ENCODE measurements around the gene LECT2. TPM values are rescaled to one million over a fixed set of nuclear protein-coding genes. Genes with fewer than 3 reads are reported as not detected.

Gene LECT2
- not detected for polyA plus RNA-seq (2013, experiment 1 of 2)
- not detected for polyA plus RNA-seq (2013, experiment 2 of 2)

DNA sequence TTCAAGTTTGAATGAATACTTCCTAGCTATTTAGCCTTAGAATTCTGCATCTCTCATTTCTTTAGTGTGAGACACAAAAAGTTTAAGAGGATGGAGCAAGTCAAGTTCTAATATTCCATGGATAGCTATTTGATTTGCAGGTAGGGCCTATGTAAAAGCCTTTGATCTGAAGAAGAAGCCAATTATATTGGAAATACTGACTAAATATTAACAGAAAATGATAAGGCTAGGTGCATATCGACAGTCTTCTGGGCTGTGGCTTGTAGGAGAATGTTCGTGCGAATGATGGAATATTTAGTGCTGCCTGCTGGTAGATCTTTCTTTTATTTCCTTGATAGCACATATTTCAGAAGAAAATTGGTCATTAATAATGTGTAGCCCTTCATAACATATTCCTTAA, at the start of gene LECT2:
Gene LECT2, minus strand, starts transcription at position 85 of the 400 bp plus-strand sequence. CDS start 150 bp downstream, outside the sequence.
- H2BK5ac ChIP-seq (ENCODE audit: low read length) = no peak within 1 kb of the TSS
- no peaks in the 10 kb centered on the region for H3K79me1 ChIP-seq (ENCODE audit: low read length)
- no peak within 1 kb of the TSS for H3K56ac ChIP-seq (ENCODE audit: low read length)
- no CpG with 5 or more reads among the region's 3 CpGs for WGBS (ENCODE audit: extremely low coverage, insufficient coverage, low lambda C conversion rate)
- no peak within 1 kb of the TSS for H3K27ac ChIP-seq (ENCODE audit: low read depth, low read length)
- no peak within 1 kb of the TSS for H3K4ac ChIP-seq (ENCODE audit: low read depth, low read length)
- no peak within 1 kb of the TSS for H3K9ac ChIP-seq (ENCODE audit: low read length)
- no peak within 1 kb of the TSS for H2BK15ac ChIP-seq (replicated peaks; ENCODE audit: low read depth)
- H3K4me2 ChIP-seq (ENCODE audit: low read length) = no peak within 1 kb of the TSS
- DNase-seq = no peak
- H3K79me2 ChIP-seq (ENCODE audit: control insufficient read depth, insufficient read depth, low read length) = no peaks in the 10 kb centered on the region
- H3K36me3 ChIP-seq (ENCODE audit: control insufficient read depth, insufficient read depth, low read length) = no peaks in the 10 kb centered on the region
- H2BK120ac ChIP-seq (ENCODE audit: low read depth, low read length) = no peak within 1 kb of the TSS
- H3K4me3 ChIP-seq (ENCODE audit: low read length) = no peak within 1 kb of the TSS
- no peaks in the 10 kb centered on the region for H3K4me1 ChIP-seq (ENCODE audit: control insufficient read depth, low read depth, low read length)
- no peaks in the 10 kb centered on the region for H3K27me3 ChIP-seq (ENCODE audit: insufficient read depth, low read length, poor library complexity)
- H3K23ac ChIP-seq (ENCODE audit: low read length) = no peak within 1 kb of the TSS
- no peak within 1 kb of the TSS for H3K18ac ChIP-seq (ENCODE audit: low read length)
- no peak within 1 kb of the TSS for H2AK5ac ChIP-seq (ENCODE audit: low read length)
- no peak within 1 kb of the TSS for H4K5ac ChIP-seq (ENCODE audit: low read length)
- no peak within 1 kb of the TSS for H4K8ac ChIP-seq (ENCODE audit: low read depth, low read length)

DNA sequence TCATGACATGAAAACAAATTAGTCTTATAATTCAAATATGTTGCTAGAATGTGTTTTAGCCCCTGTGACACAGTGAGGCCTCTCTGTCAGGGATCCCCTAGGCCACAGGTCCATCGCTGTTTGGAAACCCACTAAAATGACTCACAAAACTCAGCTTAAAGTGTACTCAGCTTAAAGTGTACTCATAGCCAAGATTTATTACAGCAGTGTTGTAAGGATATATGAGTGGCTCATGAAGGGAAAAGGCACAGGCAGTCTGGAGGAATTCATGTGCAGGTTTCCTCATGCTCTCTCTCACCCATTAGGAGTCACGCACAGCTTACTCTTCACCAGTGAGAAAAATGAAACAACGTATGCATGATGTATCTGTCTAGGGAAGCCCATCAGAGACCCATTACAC, 49.7 kb upstream of the LECT2 start:
- H3K79me2 ChIP-seq (ENCODE audit: control insufficient read depth, insufficient read depth, low read length) = no peaks in the 10 kb centered on the region
- H2BK5ac ChIP-seq (ENCODE audit: low read length) = no peak overlapping the region
- H2BK15ac ChIP-seq (replicated peaks; ENCODE audit: low read depth) = no peak overlapping the region
- H2AK5ac ChIP-seq (ENCODE audit: low read length) = no peak overlapping the region
- no peak overlapping the region for H3K4me3 ChIP-seq (ENCODE audit: low read length)
- no peak overlapping the region for H3K9ac ChIP-seq (ENCODE audit: low read length)
- H4K5ac ChIP-seq (ENCODE audit: low read length) = no peak overlapping the region
- no peaks in the 10 kb centered on the region for H3K79me1 ChIP-seq (ENCODE audit: low read length)
- no peak overlapping the region for H4K8ac ChIP-seq (ENCODE audit: low read depth, low read length)
- no peak for DNase-seq
- H3K27ac ChIP-seq (ENCODE audit: low read depth, low read length) = no peak overlapping the region
- H3K4ac ChIP-seq (ENCODE audit: low read depth, low read length) = no peak overlapping the region
- H3K36me3 ChIP-seq (ENCODE audit: control insufficient read depth, insufficient read depth, low read length) = no peaks in the 10 kb centered on the region
- H3K27me3 ChIP-seq (ENCODE audit: insufficient read depth, low read length, poor library complexity) = no peaks in the 10 kb centered on the region
- H2BK120ac ChIP-seq (ENCODE audit: low read depth, low read length) = no peak overlapping the region
- no CpG with 5 or more reads among the region's 3 CpGs for WGBS (ENCODE audit: extremely low coverage, insufficient coverage, low lambda C conversion rate)
- H3K18ac ChIP-seq (ENCODE audit: low read length) = no peak overlapping the region
- no peak overlapping the region for H3K23ac ChIP-seq (ENCODE audit: low read length)
- H3K56ac ChIP-seq (ENCODE audit: low read length) = no peak overlapping the region
- no peak overlapping the region for H3K4me2 ChIP-seq (ENCODE audit: low read length)
- no peaks in the 10 kb centered on the region for H3K4me1 ChIP-seq (ENCODE audit: control insufficient read depth, low read depth, low read length)

DNA sequence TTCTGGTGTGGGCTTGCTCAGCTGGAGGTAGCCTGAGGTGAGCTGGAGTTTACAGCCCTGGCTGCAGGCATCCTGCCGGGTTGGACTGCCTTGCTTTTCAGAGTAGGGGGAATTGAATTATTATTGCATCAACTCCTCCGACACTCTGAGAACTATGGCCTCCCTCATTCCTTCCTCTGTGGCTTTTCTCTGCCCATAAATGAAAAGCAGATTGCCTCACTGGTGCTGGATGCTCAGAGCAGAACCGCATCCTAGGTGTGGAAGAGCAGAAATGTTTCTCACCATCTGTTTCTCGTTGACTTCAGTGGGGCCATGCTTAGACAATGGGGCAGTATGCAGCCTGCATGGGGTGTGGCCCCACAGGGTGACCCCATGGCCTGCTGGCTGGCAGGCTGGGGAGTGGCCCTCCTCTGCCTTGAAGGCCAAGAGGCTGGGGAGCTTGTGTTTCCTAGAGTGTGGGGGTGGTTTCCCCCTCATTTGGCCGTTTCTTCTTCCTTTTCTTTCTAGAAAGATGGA, 46.7 kb upstream of the LECT2 start:
- no peak overlapping the region for H4K8ac ChIP-seq (ENCODE audit: low read depth, low read length)
- no peak overlapping the region for H2BK5ac ChIP-seq (ENCODE audit: low read length)
- no peak overlapping the region for H4K5ac ChIP-seq (ENCODE audit: low read length)
- H3K79me1 ChIP-seq (ENCODE audit: low read length) = no peaks in the 10 kb centered on the region
- no peak overlapping the region for H3K4me2 ChIP-seq (ENCODE audit: low read length)
- no CpG with 5 or more reads among the region's 5 CpGs for WGBS (ENCODE audit: extremely low coverage, insufficient coverage, low lambda C conversion rate)
- H3K23ac ChIP-seq (ENCODE audit: low read length) = no peak overlapping the region
- H3K18ac ChIP-seq (ENCODE audit: low read length) = no peak overlapping the region
- no peaks in the 10 kb centered on the region for H3K36me3 ChIP-seq (ENCODE audit: control insufficient read depth, insufficient read depth, low read length)
- no peak overlapping the region for H3K4me3 ChIP-seq (ENCODE audit: low read length)
- no peak overlapping the region for H3K56ac ChIP-seq (ENCODE audit: low read length)
- no peak overlapping the region for H2BK120ac ChIP-seq (ENCODE audit: low read depth, low read length)
- H2BK15ac ChIP-seq (replicated peaks; ENCODE audit: low read depth) = no peak overlapping the region
- H3K9ac ChIP-seq (ENCODE audit: low read length) = no peak overlapping the region
- no peak overlapping the region for H2AK5ac ChIP-seq (ENCODE audit: low read length)
- no peaks in the 10 kb centered on the region for H3K27me3 ChIP-seq (ENCODE audit: insufficient read depth, low read length, poor library complexity)
- no peak overlapping the region for H3K4ac ChIP-seq (ENCODE audit: low read depth, low read length)
- no peaks in the 10 kb centered on the region for H3K79me2 ChIP-seq (ENCODE audit: control insufficient read depth, insufficient read depth, low read length)
- no peaks in the 10 kb centered on the region for H3K4me1 ChIP-seq (ENCODE audit: control insufficient read depth, low read depth, low read length)
- no peak overlapping the region for H3K27ac ChIP-seq (ENCODE audit: low read depth, low read length)
- DNase-seq = no peak

DNA sequence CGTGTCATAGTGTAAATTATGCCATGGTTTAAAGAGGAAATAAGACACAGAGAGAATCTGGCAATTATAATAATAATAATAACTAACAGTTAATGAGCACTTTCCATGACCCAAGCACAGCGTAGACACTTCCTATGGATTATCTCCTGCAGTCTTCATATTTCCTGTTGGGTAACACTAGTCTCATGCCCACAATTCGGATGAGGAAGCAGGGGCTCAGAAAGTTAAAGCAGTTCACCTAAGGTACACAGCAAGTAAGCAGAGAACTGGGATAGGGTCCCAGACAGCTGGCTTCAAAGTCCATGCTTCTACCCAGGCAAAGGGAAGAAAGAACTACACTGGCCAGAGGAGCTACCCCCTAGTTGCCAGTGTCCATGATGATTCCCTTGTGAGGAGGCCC, 46.1 kb upstream of the LECT2 start:
- Histone ChIP-seq H2BK120ac (ENCODE audit: low read depth, low read length) (no peak overlapping the region), H2BK5ac (ENCODE audit: low read length) (no peak overlapping the region), H3K79me1 (ENCODE audit: low read length) (no peaks in the 10 kb centered on the region), H3K4me1 (ENCODE audit: control insufficient read depth, low read depth, low read length) (no peaks in the 10 kb centered on the region), H3K4me3 (ENCODE audit: low read length) (no peak overlapping the region), H3K18ac (ENCODE audit: low read length) (no peak overlapping the region), H3K4me2 (ENCODE audit: low read length) (no peak overlapping the region), H2AK5ac (ENCODE audit: low read length) (no peak overlapping the region), H4K8ac (ENCODE audit: low read depth, low read length) (no peak overlapping the region), H3K9ac (ENCODE audit: low read length) (no peak overlapping the region), H4K5ac (ENCODE audit: low read length) (no peak overlapping the region), H3K56ac (ENCODE audit: low read length) (no peak overlapping the region), H3K23ac (ENCODE audit: low read length) (no peak overlapping the region), H3K4ac (ENCODE audit: low read depth, low read length) (no peak overlapping the region), H3K27ac (ENCODE audit: low read depth, low read length) (no peak overlapping the region), H3K79me2 (ENCODE audit: control insufficient read depth, insufficient read depth, low read length) (no peaks in the 10 kb centered on the region), H2BK15ac (replicated peaks; ENCODE audit: low read depth) (no peak overlapping the region), H3K36me3 (ENCODE audit: control insufficient read depth, insufficient read depth, low read length) (no peaks in the 10 kb centered on the region), H3K27me3 (ENCODE audit: insufficient read depth, low read length, poor library complexity) (no peaks in the 10 kb centered on the region)
- no peak for DNase-seq
- no CpG with 5 or more reads among the region's 3 CpGs for WGBS (ENCODE audit: extremely low coverage, insufficient coverage, low lambda C conversion rate)

DNA sequence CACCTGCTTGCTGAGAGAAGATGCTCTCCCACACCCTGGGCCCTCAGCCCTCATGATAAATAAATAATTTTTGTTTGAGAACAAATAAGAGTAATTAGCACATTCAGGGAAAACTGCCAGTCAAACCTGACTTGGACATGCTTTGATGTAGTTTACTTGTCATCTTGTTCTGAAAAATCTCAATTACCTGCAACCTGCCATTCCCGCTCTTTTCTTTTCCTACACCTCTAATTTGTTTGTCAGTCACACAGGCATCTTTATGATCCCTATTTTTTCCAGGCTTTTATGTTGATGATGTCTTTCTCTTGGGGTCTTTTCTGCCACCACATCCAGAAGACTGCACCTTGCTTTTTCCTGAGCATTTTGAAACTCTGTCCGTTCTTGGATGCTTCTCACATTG, 45.4 kb upstream of the LECT2 start:
- H3K4me2 ChIP-seq (ENCODE audit: low read length) = no peak overlapping the region
- no peak overlapping the region for H3K23ac ChIP-seq (ENCODE audit: low read length)
- H2BK5ac ChIP-seq (ENCODE audit: low read length) = no peak overlapping the region
- no peak overlapping the region for H2AK5ac ChIP-seq (ENCODE audit: low read length)
- H3K4me1 ChIP-seq (ENCODE audit: control insufficient read depth, low read depth, low read length) = no peaks in the 10 kb centered on the region
- no peak overlapping the region for H3K9ac ChIP-seq (ENCODE audit: low read length)
- H3K18ac ChIP-seq (ENCODE audit: low read length) = no peak overlapping the region
- H3K4ac ChIP-seq (ENCODE audit: low read depth, low read length) = no peak overlapping the region
- H2BK15ac ChIP-seq (replicated peaks; ENCODE audit: low read depth) = no peak overlapping the region
- H3K36me3 ChIP-seq (ENCODE audit: control insufficient read depth, insufficient read depth, low read length) = no peaks in the 10 kb centered on the region
- H2BK120ac ChIP-seq (ENCODE audit: low read depth, low read length) = no peak overlapping the region
- no CpG with 5 or more reads among the region's 2 CpGs for WGBS (ENCODE audit: extremely low coverage, insufficient coverage, low lambda C conversion rate)
- no peaks in the 10 kb centered on the region for H3K79me1 ChIP-seq (ENCODE audit: low read length)
- H3K79me2 ChIP-seq (ENCODE audit: control insufficient read depth, insufficient read depth, low read length) = no peaks in the 10 kb centered on the region
- no peak overlapping the region for H3K56ac ChIP-seq (ENCODE audit: low read length)
- H3K27me3 ChIP-seq (ENCODE audit: insufficient read depth, low read length, poor library complexity) = no peaks in the 10 kb centered on the region
- no peak overlapping the region for H3K27ac ChIP-seq (ENCODE audit: low read depth, low read length)
- H3K4me3 ChIP-seq (ENCODE audit: low read length) = no peak overlapping the region
- H4K5ac ChIP-seq (ENCODE audit: low read length) = no peak overlapping the region
- no peak for DNase-seq
- no peak overlapping the region for H4K8ac ChIP-seq (ENCODE audit: low read depth, low read length)

All from mesendoderm (in vitro differentiated cells).